Stomach (tissue), 9 donors: ENCODE data around the gene CDH23. TPM values are rescaled to one million over a fixed set of nuclear protein-coding genes. Genes with fewer than 3 reads are reported as not detected.
A peak's percentile ranks its signal among the peaks of the same experiment; 100 is the strongest.

Experiments used
- DNase-seq, 2 donors: peaks; one replicate each; pipeline versions ENCODE4 v3.0.0 to v3.0.0-alpha.2; 2013 to 2019
- H3K27ac ChIP-seq, 5 donors: fragments of 200-600 bp in 4 of 5; sonication (generic) in 4 of 5; one replicate each; pipeline ENCODE4 v1.5.1; 2013 to 2019; ENCODE audit warnings: mild to moderate bottlenecking in 1 of 5, moderate library complexity in 1 of 5
- H3K27me3 ChIP-seq, 3 donors: fragments of 200-600 bp; sonication (generic); one replicate each; pipeline ENCODE4 v1.5.1; 2017 to 2019; ENCODE audit warnings: mixed run types in 1 of 3
- H3K36me3 ChIP-seq, 4 donors: fragments of 200-600 bp; sonication (generic); 1 replicate in 3 of 4; 2 replicates in 1 of 4; pipeline ENCODE4 v1.5.1; 2016 to 2019
- H3K4me1 ChIP-seq, 4 donors: fragments of 200-600 bp; sonication (generic); one replicate each; pipeline ENCODE4 v1.5.1; 2016 to 2019
- H3K4me3 ChIP-seq, 4 donors: fragments of 200-600 bp; sonication (generic) in 3 of 4; one replicate each; pipeline ENCODE4 v1.5.1; 2016 to 2019; ENCODE audit warnings: mild to moderate bottlenecking in 1 of 4
- H3K9me3 ChIP-seq, 4 donors: fragments of 200-600 bp; sonication (generic); one replicate each; pipeline ENCODE4 v1.5.1; 2016 to 2019
- CTCF ChIP-seq, 7 experiments: fragments of 450-650 bp in 4 of 7; fragments of 200-600 bp in 3 of 7; sonication (generic) in 3 of 7; IDR thresholded peaks; one replicate each; pipeline ENCODE4 v1.5.1; 2016 to 2019; ENCODE audit warnings: antibody characterized with exemption in 7 of 7, control low read depth in 2 of 7, mild to moderate bottlenecking in 1 of 7
- EP300 ChIP-seq: sonication (generic); formaldehyde crosslinking; IDR thresholded peaks from one replicate; pipeline ENCODE4 v1.6.1; 2017; ENCODE audit warnings: antibody characterized with exemption
- POLR2A ChIP-seq, 4 donors: fragments of 450-650 bp; IDR thresholded peaks; one replicate each; pipeline ENCODE4 v1.6.1; 2016; ENCODE audit warnings: antibody characterized with exemption in 4 of 4, control low read depth in 2 of 4, mild to moderate bottlenecking in 1 of 4, moderate library complexity in 1 of 4
- POLR2AphosphoS5 ChIP-seq, 3 donors: sonication (generic); formaldehyde crosslinking; IDR thresholded peaks; one replicate each; pipeline ENCODE4 v1.6.1; 2016; ENCODE audit warnings: antibody characterized with exemption in 3 of 3
- WGBS, 5 donors: extraction: QIAGEN DNeasy Blood & Tissue Kit in 3 of 5; methylation state at CpG; one replicate each; pipeline versions ENCODE4 v1.1.5 to v1.1.7; 2013 to 2018; 5-methylcytosine and 5-hydroxymethylcytosine counted together
- intact Hi-C: fragments of 100-400 bp; cut with DNase I; formaldehyde crosslinking; loops from one replicate; pipeline ENCODE4 v1.15.1; 2023; ENCODE audit warnings: low total_unique reads
- polyA plus RNA-seq, 3 donors: library from polyadenylated mRNA; stranded (reverse); fragments of 200-250 nt; gene quantifications; one replicate each; pipeline ENCODE4 v1.2.3, GENCODE V29; 2013
- total RNA-seq, 5 donors: library from RNA; depleted of rRNA; stranded (reverse); fragments of >200 nt; gene quantifications; one replicate each; pipeline versions ENCODE4 v1.1.0 to v1.2.3, GENCODE V29; 2014 to 2016
- donor health status: healthy with polysubstance abuse.
- donor health status: Bipolar disorder and iron deficiency.
- donor health status: healthy.

Gene CDH23
- total and polyA plus RNA-seq, 8 donors = 0.31 to 8.2 (median 2.2) TPM

GRCh38 chr10:71472912-71473311 lies 76.2 kb downstream of the CDH23 start:
- Histone ChIP-seq H3K27me3 (no peaks in the 10 kb centered on the region), H3K4me1 (peaks cover 0 to 13% (median 8%) of the 10 kb centered on the region in 4 donors), H3K9me3 (no peaks in the 10 kb centered on the region), H3K27ac (no peak overlapping the region), H3K36me3 (no peaks in the 10 kb centered on the region), H3K4me3 (no peak overlapping the region)
- intact Hi-C loops = no loop called here
- TF ChIP-seq CTCF (IDR thresholded peaks at IDR 0.05) = no peak
- TF ChIP-seq EP300 = no peak
- TF ChIP-seq POLR2A (IDR thresholded peaks at IDR 0.05) = no peak
- TF ChIP-seq POLR2AphosphoS5 (IDR thresholded peaks at IDR 0.05) = no peak
- 89 to 95% (median 91%) methylated on average over 4 of the region's 4 CpGs for WGBS, 5 donors
- no peak for DNase-seq

GRCh38 chr10:71473671-71474599 lies 77.2 kb downstream of the CDH23 start:
- Histone ChIP-seq H3K4me1 (peaks cover 0 to 13% (median 8%) of the 10 kb centered on the region in 4 donors), H3K27me3 (no peaks in the 10 kb centered on the region), H3K36me3 (no peaks in the 10 kb centered on the region), H3K4me3 (no peak overlapping the region), H3K27ac (no peak overlapping the region), H3K9me3 (no peaks in the 10 kb centered on the region)
- no peak for DNase-seq
- intact Hi-C loops = no loop called here
- 83 to 91% (median 86%) methylated on average over 10 to 11 of the region's 11 CpGs for WGBS, 5 donors
- TF ChIP-seq CTCF (IDR thresholded peaks at IDR 0.05) = no peak
- no peak for TF ChIP-seq EP300
- no peak for TF ChIP-seq POLR2AphosphoS5 (IDR thresholded peaks at IDR 0.05)
- TF ChIP-seq POLR2A (IDR thresholded peaks at IDR 0.05) = no peak

GRCh38 chr10:71474702-71475242 lies 78.1 kb downstream of the CDH23 start:
- H3K4me1 ChIP-seq = peaks cover 0 to 13% (median 8%) of the 10 kb centered on the region in 4 donors
- H3K27ac ChIP-seq = no peak overlapping the region
- intact Hi-C loops = no loop called here
- no peaks in the 10 kb centered on the region for H3K9me3 ChIP-seq
- WGBS, 5 donors = 83 to 91% (median 86%) methylated on average over 5 to 7 of the region's 7 CpGs
- no peaks in the 10 kb centered on the region for H3K36me3 ChIP-seq
- no peak overlapping the region for H3K4me3 ChIP-seq
- peaks cover 0 to 5% (median 0%) of the 10 kb centered on the region in 3 donors for H3K27me3 ChIP-seq
- DNase-seq = no peak
- no peak for TF ChIP-seq CTCF (IDR thresholded peaks at IDR 0.05)
- TF ChIP-seq POLR2A (IDR thresholded peaks at IDR 0.05) = no peak

GRCh38 chr10:71475243-71475871 lies 78.6 kb downstream of the CDH23 start:
- no peak for TF ChIP-seq POLR2A (IDR thresholded peaks at IDR 0.05)
- no peak for TF ChIP-seq POLR2AphosphoS5 (IDR thresholded peaks at IDR 0.05)
- no peak for TF ChIP-seq EP300
- no peak for TF ChIP-seq CTCF (IDR thresholded peaks at IDR 0.05)
- Histone ChIP-seq H3K36me3 (no peaks in the 10 kb centered on the region), H3K9me3 (no peaks in the 10 kb centered on the region), H3K4me3 (no peak overlapping the region), H3K27me3 (peaks cover 0 to 9% (median 0%) of the 10 kb centered on the region in 3 donors), H3K4me1 (peaks cover 0 to 13% (median 8%) of the 10 kb centered on the region in 4 donors), H3K27ac (no peak overlapping the region)
- peak in 1 of 2 donors; percentile 39 for DNase-seq
- intact Hi-C loops = no loop called here
- WGBS, 5 donors = 56 to 65% (median 57%) methylated on average over 12 to 13 of the region's 13 CpGs
